Pons (tissue), 1 donor: ENCODE data around the gene ITPR1.

ENCODE experiments used
- DNase-seq: peaks from one replicate; pipeline ENCODE4 v3.0.0-alpha.2; 2016; ENCODE audit warnings: low spot score

The ITPR1 gene

GRCh38 chr3:4855676-4856075 is 362.5 kb downstream of the ITPR1 start:
- no peak for DNase-seq

- no peak for DNase-seq
Measured at GRCh38 chr3:4856136-4856535, 363.0 kb downstream of the ITPR1 start.

GRCh38 chr3:4856564-4856963 is 363.4 kb downstream of the ITPR1 start:
- no peak for DNase-seq

- DNase-seq: no peak
Measured at GRCh38 chr3:4856986-4857385, 363.8 kb downstream of the ITPR1 start.

- DNase-seq: no peak
Measured at GRCh38 chr3:4859788-4860187, 366.6 kb downstream of the ITPR1 start.

GRCh38 chr3:4862973-4863372 is 369.8 kb downstream of the ITPR1 start:
- DNase-seq: no peak

- no peak for DNase-seq
Measured at GRCh38 chr3:4864503-4864902, 371.4 kb downstream of the ITPR1 start.

- DNase-seq: no peak
Measured at GRCh38 chr3:4865714-4866113, 372.6 kb downstream of the ITPR1 start.

GRCh38 chr3:4866866-4867265 is 373.7 kb downstream of the ITPR1 start:
- no peak for DNase-seq

GRCh38 chr3:4877173-4877787 is 384.1 kb downstream of the ITPR1 start:
- DNase-seq: no peak

- no peak for DNase-seq
Measured at GRCh38 chr3:4880850-4881249, 387.7 kb downstream of the ITPR1 start.

- DNase-seq: no peak
Measured at GRCh38 chr3:4882548-4882947, 389.4 kb downstream of the ITPR1 start.

GRCh38 chr3:4883011-4883410 is 389.9 kb downstream of the ITPR1 start:
- no peak for DNase-seq

GRCh38 chr3:4884888-4885287 is 391.7 kb downstream of the ITPR1 start:
- no peak for DNase-seq

- DNase-seq: no peak
Measured at GRCh38 chr3:4885316-4885715, 392.2 kb downstream of the ITPR1 start.

- DNase-seq: no peak
Measured at GRCh38 chr3:4886448-4886847, 393.3 kb downstream of the ITPR1 start.

GRCh38 chr3:4887177-4887576 is 394.0 kb downstream of the ITPR1 start:
- DNase-seq: no peak

GRCh38 chr3:4888913-4889846 is 396.0 kb downstream of the ITPR1 start:
- peak; percentile 39 for DNase-seq

- no peak for DNase-seq
Measured at GRCh38 chr3:4889896-4890295, 396.7 kb downstream of the ITPR1 start.

- no peak for DNase-seq
Measured at GRCh38 chr3:4894891-4895530, 401.9 kb downstream of the ITPR1 start.

GRCh38 chr3:4895838-4896237 is 402.7 kb downstream of the ITPR1 start:
- DNase-seq: no peak
